A673 (cell line): ENCODE data around the gene CNOT2.

Experiments
- EZH2 ChIP-seq: fragments of 200-600 bp; sonication (generic); IDR thresholded peaks from 2 replicates; pipeline ENCODE4 v1.6.1; 2017; ENCODE audit warnings: borderline replicate concordance, low read depth, mild to moderate bottlenecking, mixed read lengths, antibody characterized with exemption, low read length; ENCODE audit not compliant: poor library complexity, severe bottlenecking
- TF ChIP-seq, protein P1 (sequence below): fragments of 300-800, 200-600 bp; sonication (generic); conservative IDR thresholded peaks from 2 replicates; pipeline ENCODE4 v1.5.1; 2017; ENCODE audit warnings: low read depth, mild to moderate bottlenecking, antibody characterized with exemption, low read length, moderate library complexity, mixed read lengths

- TF ChIP-seq, protein P1, sequence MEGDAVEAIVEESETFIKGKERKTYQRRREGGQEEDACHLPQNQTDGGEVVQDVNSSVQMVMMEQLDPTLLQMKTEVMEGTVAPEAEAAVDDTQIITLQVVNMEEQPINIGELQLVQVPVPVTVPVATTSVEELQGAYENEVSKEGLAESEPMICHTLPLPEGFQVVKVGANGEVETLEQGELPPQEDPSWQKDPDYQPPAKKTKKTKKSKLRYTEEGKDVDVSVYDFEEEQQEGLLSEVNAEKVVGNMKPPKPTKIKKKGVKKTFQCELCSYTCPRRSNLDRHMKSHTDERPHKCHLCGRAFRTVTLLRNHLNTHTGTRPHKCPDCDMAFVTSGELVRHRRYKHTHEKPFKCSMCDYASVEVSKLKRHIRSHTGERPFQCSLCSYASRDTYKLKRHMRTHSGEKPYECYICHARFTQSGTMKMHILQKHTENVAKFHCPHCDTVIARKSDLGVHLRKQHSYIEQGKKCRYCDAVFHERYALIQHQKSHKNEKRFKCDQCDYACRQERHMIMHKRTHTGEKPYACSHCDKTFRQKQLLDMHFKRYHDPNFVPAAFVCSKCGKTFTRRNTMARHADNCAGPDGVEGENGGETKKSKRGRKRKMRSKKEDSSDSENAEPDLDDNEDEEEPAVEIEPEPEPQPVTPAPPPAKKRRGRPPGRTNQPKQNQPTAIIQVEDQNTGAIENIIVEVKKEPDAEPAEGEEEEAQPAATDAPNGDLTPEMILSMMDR, result no peak
- TF ChIP-seq EZH2, result no peak
Observed at GRCh38 chr12:70365398-70365647, 122.1 kb downstream of the CNOT2 start.
